CD4-positive, alpha-beta T cell treated with Interleukin-1 beta for 1 hour (primary cell): Measurements from ENCODE around the gene TXNDC2.
"Not testable (repeated sequence)": the region's sequence is repeated elsewhere in the genome, so short reads cannot be mapped to it uniquely, and the experiment has no call there.

ENCODE experiments used
- DNase-seq, 2 donors: peaks; one replicate each; pipeline ENCODE4 v3.0.0-alpha.2; 2020 to 2022

The TXNDC2 gene

GRCh38 chr18:9887992-9888391, 2.2 kb downstream of the TXNDC2 start:
- DNase-seq: no peak

GRCh38 chr18:9890196-9890595, 4.4 kb downstream of the TXNDC2 start:
- DNase-seq: no peak

GRCh38 chr18:9890957-9891356, 5.2 kb downstream of the TXNDC2 start:
- no peak for DNase-seq

- DNase-seq: not testable (repeated sequence)
Measured at GRCh38 chr18:9891515-9891914, 5.7 kb downstream of the TXNDC2 start.

- no peak for DNase-seq
Measured at GRCh38 chr18:9894454-9895068, 8.8 kb downstream of the TXNDC2 start.

GRCh38 chr18:9897129-9897528, 11.4 kb downstream of the TXNDC2 start:
- no peak for DNase-seq

- not testable (repeated sequence) for DNase-seq
Measured at GRCh38 chr18:9897787-9898291, 12.1 kb downstream of the TXNDC2 start.

GRCh38 chr18:9898792-9899549, 13.2 kb downstream of the TXNDC2 start:
- no peak for DNase-seq

GRCh38 chr18:9899550-9899930, 13.8 kb downstream of the TXNDC2 start:
- DNase-seq: not testable (repeated sequence)

- no peak for DNase-seq
Measured at GRCh38 chr18:9900699-9901098, 14.9 kb downstream of the TXNDC2 start.

- DNase-seq: no peak
Measured at GRCh38 chr18:9901377-9901776, 15.6 kb downstream of the TXNDC2 start.

GRCh38 chr18:9902264-9902663, 16.5 kb downstream of the TXNDC2 start:
- not testable (repeated sequence) for DNase-seq

- no peak for DNase-seq
Measured at GRCh38 chr18:9902832-9903231, 17.1 kb downstream of the TXNDC2 start.

- DNase-seq: no peak
Measured at GRCh38 chr18:9905401-9905922, 19.7 kb downstream of the TXNDC2 start.

GRCh38 chr18:9906481-9906880, 20.7 kb downstream of the TXNDC2 start:
- no peak for DNase-seq

GRCh38 chr18:9907867-9908266, 22.1 kb downstream of the TXNDC2 start:
- DNase-seq: no peak

GRCh38 chr18:9910071-9910470, 24.3 kb downstream of the TXNDC2 start:
- DNase-seq: no peak

- DNase-seq: no peak
Measured at GRCh38 chr18:9910661-9911060, 24.9 kb downstream of the TXNDC2 start.

GRCh38 chr18:9911226-9911625, 25.5 kb downstream of the TXNDC2 start:
- no peak for DNase-seq

GRCh38 chr18:9912285-9912684, 26.5 kb downstream of the TXNDC2 start:
- DNase-seq: peak in 1 of 2 donors; percentile 28

GRCh38 chr18:9913151-9913525, 27.4 kb downstream of the TXNDC2 start:
- no peak for DNase-seq

- DNase-seq: peak; percentile 92 to 95
Measured at GRCh38 chr18:9913526-9914333, 28.0 kb downstream of the TXNDC2 start, which contains the start of gene VAPA. TSS of gene VAPA (plus strand) at chr18:9914016. CDS start at chr18:9914257, 241 bp downstream.

GRCh38 chr18:9914334-9914583, 28.5 kb downstream of the TXNDC2 start:
- peak in 1 of 2 donors; percentile 44 for DNase-seq
